ENCODE data around the gene BICD2.

GRCh38 chr9:92762781-92763708 is 1.6 kb downstream of the BICD2 start:
- TF ChIP-seq CTCF (IDR thresholded peaks at IDR 0.05; ENCODE audit: low read depth, low read length, missing input control) (no peak), REST (IDR thresholded peaks at IDR 0.05) (no peak), ATF3 (IDR thresholded peaks at IDR 0.05) (no peak), TAF1 (conservative IDR thresholded peaks at IDR 0.05) (no peak), ZBTB33 (IDR thresholded peaks at IDR 0.05) (no peak), GABPA (IDR thresholded peaks at IDR 0.05 in 1 of 2, conservative IDR thresholded peaks at IDR 0.05 in 1 of 2) (no peak), MAX (IDR thresholded peaks at IDR 0.05) (no peak), RXRA (IDR thresholded peaks at IDR 0.05) (no peak), SP1 (IDR thresholded peaks at IDR 0.05) (no peak)
